GM21528 (cell line): ENCODE results near the gene GGA2.
A peak's percentile ranks its signal among the peaks of the same experiment; 100 is the strongest.
"Not testable (repeated sequence)": the region's sequence is repeated elsewhere in the genome, so short reads cannot be mapped to it uniquely, and the experiment has no call there.

Source experiments
- ATAC-seq: cut with Tn5 transposase; IDR thresholded peaks from one replicate; pipeline ENCODE4 v1.9.1; 2021; ENCODE audit warnings: mild to moderate bottlenecking, moderate library complexity; ENCODE audit not compliant: unreplicated experiment, low FRiP score

Gene GGA2, protein sequence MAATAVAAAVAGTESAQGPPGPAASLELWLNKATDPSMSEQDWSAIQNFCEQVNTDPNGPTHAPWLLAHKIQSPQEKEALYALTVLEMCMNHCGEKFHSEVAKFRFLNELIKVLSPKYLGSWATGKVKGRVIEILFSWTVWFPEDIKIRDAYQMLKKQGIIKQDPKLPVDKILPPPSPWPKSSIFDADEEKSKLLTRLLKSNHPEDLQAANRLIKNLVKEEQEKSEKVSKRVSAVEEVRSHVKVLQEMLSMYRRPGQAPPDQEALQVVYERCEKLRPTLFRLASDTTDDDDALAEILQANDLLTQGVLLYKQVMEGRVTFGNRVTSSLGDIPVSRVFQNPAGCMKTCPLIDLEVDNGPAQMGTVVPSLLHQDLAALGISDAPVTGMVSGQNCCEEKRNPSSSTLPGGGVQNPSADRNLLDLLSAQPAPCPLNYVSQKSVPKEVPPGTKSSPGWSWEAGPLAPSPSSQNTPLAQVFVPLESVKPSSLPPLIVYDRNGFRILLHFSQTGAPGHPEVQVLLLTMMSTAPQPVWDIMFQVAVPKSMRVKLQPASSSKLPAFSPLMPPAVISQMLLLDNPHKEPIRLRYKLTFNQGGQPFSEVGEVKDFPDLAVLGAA

DNA sequence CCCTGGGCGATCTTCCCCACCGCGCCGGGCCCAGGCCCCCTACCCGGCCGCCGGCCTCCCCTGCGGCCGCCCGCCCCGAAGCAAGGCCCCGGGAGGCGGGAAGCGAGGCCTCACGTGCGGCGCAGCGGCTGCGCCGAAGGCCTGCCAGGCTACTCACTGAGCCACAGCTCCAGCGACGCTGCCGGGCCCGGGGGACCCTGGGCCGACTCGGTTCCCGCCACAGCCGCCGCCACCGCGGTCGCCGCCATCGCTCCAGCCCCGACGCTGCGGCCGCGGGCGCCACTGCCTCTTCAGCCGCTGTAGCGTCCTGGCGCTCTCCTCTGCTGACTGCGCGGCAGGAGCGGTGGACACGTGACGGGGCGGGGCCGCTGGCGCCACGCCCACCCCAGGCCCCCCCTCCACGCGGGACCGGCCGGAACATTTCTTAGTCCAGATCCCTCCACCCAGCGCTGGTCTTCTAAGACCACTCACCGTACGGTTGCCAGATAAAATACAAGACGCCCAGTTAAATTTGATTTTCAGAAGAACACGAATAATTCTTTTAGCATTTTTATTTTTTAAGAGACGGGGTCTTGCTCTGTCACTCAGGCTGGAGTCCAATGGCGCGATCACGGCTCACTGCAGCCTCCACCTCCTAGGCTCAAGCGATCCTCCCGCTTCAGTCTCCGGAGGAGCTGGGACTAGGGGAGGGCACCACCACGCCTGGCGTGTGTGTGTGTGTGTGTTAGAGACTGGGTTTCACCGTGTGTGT, at the start of gene GGA2:
Gene GGA2 (minus strand): TSS at position 331 of the 751 bp plus-strand sequence. CDS start 83 bp downstream, at position 248.
- peak; percentile 73 for ATAC-seq

DNA sequence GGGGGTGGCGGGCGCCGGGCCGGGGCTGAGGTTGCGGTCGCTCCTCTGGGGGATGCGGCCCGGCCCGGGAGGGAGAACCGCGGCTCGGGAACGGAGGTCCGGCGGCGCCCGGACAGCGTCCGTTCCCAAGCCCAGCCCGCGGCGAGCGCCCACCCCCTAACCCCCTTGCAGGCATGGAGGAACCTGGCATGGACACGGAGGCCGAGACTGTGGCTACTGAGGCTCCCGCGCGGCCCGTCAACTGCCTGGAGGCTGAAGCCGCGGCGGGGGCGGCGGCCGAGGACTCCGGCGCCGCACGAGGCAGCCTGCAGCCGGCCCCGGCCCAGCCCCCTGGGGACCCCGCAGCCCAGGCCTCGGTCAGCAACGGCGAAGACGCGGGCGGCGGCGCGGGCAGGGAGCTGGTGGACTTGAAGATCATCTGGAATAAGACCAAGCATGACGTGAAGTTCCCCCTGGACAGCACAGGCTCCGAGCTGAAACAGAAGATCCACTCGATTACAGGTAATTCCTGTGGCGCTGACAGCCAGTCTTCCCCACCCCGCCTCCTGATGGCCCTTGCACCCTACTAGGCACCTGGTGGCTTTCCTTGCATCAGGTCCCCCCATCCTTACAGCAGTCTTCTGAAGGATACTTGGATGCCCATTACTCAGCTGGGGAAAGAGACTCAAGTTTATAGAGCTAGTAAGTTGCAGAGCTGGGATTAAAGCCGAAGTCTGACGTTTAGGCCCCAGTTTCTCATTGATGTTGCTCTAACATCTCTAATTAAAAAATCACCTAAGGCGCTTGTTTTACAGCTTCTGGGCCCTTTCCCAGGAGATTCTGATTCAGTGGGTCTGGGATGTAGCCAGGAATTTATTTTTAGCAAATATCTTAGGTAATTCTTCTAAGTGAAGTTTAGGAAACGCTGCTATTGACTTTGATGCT, 47.7 kb upstream of the GGA2 start:
- ATAC-seq = peak; percentile 12

DNA sequence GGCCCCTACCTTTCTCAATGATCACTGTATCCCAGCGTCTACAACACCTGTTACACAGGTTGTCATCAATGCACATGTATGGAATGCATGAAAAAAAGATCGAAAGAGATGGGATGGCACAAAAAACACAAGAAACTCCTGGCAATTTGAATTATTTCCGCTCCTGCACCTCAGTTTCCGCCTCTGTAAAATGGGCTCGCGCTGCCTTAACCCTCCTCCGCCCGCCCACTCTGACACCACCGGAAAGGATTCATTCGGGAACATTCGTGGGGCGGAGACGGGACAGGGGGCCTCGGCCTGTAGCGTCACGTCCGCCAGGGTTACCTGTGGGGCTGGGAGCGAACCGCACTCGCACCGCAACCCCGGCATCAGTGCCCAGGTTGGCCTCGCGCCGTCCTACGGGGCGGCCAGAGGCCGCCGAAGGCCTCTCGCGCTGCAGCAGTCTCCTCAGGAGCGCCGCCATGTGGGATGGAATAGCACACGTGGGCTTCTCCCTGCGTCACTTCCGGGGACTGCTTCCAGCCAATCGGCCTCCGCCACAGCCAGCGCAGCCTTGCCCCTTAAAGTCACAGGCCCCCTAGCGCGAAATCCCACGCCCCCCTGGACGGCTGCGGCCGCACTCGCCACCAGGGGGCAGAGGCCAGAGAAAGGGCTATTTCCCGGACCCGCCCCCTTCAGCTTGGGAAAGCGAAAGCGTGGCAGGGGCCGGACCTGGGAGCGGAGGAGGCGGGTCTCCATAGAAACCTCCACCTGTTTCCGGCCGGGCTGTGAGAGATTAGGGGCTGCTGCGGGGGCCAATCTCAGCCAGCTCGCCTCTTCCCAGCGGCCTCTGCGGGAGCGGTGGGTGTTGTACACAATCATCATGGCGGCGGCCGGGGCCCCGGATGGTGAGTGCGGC, 46.8 kb upstream of the GGA2 start, which contains the start of the genes EARS2 and UBFD1:
Gene EARS2 (minus strand): TSS at position 470 of the 898 bp plus-strand sequence. CDS start 7 bp downstream, at position 463.
Gene UBFD1 (plus strand): TSS at position 847 of the 898 bp plus-strand sequence. CDS start 16 bp downstream, at position 863.
- peak; percentile 90 for ATAC-seq

DNA sequence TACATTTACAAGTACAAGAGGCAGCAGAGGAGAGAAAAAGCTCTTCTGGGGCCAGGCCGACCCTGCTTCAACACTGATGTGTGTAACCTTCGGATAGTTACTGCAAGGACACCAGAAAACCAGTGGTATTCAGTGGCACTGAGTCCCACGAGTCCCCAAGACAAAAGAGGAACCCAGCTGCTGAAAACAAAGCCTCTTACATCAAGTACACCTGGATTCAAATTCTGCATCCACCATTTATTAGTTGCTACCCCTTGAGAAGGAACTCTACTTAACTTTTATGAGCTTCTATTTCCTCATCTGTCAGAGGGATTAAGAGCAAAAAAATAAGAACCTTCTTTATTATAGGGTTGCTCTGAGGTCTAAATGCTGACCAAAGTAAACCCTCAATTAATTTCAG, 44.2 kb upstream of the GGA2 start:
- ATAC-seq = no peak

DNA sequence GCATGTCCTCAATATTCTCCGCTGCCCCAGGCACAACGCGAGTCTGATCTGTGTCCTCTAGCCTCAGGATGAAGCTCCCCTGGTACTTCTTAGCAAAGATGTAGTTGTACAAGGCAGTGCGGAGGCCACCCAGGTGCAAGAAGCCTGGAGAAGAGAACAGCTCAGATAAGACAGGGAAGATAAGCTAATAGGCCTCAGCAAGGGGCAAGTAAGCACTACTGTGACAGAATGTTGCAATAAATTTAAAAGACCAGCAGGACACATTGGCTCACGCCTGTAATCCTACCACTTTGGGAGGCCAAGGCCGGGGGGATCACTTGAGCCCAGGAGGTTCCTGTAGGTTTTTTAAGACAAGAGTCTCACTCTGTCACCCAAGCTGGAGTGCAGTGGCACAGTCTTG, 41.9 kb upstream of the GGA2 start:
- no peak for ATAC-seq

DNA sequence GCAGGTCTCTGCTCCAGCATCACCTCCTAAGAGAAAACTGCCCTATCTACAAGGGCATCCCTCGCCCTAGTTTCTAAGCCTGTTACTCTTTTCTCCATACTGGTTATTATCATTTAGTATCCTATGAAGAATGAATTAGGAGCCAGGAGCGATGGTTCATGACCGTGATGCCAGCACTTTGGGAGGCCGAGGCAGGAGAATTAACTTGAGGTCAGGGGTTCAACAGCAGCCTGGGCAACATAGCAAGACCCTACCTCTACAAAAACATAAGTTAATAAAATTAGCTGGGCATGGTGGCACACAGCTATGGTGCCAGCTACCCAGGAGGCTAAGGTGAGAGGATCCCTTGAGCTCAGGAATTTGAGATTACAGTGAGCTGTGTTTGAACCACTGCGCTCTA, 39.6 kb upstream of the GGA2 start:
- no peak for ATAC-seq

DNA sequence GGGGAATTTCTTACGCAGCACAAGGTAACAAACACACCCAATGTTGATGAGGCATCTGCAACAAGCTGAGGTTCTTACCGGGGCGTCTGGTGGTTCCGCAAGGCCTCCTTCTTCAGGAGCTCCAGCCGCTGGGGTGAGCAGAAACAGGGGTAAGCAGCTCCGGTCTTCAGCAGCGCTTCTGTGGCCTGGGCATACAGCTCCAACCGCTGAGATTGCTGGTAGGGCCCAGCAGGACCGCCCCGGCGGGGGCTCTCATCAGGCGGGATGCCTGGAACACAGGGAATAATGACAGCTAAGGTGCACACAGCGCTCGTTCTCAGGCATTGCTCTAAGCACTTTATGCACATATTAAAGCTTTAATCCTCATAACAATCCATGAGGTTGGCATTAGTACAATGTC, 34.1 kb upstream of the GGA2 start:
- no peak for ATAC-seq

DNA sequence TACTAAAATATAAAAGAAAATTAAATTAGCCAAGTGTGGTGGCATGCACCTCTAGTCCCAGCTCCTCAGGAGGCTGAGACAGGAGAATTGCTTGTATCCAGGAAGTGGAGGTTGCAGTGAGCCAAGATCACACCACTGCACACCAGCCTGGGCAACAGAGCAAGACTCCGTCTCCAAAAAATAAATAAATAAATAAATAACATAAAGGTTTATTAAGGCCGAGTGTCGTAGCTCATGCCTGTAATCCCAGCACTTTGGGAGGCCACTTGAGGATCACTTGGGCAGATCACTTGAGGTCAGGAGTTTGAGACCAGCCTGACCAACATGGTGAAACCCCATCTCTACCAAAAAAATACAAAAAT, 30.5 kb upstream of the GGA2 start:
- not testable (repeated sequence) for ATAC-seq

DNA sequence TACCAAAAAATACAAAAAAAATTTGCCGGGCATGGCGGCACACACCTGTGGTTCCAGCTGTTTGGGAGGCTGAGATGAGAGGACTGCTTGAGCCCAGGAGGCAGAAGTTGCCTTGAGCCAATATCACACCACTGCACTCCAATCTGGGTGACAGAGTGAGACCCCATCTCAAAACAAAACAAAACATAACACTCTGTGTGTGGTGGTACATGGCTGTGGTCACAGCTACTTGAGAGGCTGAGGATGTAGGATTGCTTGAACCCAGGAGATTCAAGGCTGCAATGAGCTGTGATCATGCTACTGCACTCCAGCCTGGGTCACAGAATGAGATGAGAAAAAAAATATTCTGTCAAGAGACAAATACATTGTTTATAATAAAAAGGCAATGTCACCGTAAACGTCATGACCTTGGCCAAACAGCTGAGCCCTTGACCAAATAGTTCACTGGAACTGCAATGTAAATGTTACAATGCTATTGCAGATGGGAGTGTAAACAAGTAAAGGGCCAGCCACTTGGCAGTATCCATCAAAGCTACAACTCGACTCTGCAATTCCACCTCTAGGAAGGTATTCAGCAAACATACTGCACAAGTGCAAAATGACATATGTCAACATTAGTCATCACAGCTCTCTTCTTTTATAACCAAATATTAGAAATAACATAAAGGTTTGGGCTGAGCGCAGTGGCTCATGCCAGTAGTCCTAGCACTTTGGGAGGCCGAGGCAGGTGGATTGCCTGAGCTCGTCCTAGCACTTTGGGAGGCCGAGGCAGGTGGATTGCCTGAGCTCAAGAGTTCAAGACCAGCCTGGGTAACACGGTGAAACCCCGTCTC, 29.9 kb upstream of the GGA2 start:
- ATAC-seq = no peak

DNA sequence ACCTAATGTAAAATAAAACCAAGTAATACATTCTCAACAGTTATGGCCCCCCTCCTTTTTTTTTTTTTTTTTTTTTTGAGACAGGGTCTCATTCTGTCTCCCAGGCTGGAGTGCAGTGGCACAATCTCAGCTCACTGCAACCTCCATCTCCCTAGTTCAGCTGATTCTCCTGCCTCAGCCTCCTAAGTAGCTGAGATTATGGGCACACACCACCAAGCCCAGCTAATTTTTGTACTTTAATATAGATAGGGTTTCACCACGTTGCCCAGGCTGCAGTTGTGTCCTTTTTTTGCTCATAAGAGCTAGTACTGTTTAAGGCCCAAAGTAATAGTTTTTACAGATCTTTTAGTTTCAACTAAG, 28.6 kb upstream of the GGA2 start:
- no peak for ATAC-seq

DNA sequence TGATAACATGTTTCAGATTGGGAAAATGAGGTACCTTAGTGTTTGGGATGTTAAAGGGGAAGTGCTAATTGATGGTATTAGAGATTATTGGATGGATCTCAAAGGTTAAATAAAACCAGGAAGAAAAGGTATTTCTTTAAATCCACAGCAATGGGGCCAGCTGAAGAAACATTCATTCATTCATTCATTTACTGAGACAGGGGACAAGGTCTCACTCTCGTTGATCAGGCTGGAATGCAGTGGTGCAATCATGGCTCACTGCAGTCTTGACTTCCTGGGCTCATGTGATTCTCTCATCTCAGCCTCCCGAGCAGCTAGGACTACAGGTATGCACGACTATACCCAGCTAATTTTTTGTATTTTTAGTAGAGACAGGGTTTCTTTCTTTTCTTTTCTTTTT, 27.1 kb upstream of the GGA2 start:
- ATAC-seq = no peak

DNA sequence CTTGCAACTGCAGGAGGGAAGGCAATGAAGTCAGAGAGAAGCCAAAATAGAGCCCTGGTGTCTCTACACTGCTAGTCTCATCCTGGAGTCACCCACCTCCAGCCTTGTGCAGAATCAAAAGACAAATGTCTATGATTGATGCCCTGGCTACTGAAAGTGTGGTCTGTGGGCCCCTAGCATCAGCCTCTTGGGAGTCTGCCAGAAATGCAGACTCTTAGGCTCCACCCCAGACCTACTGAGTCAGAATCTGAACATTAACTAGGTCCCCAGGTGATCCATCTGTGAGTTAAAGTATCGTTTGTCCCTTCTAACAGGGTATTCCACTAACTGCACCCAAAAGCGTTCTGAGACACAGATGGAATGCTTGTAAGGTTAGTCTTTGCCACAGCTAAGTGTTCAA, 25.6 kb upstream of the GGA2 start:
- no peak for ATAC-seq

DNA sequence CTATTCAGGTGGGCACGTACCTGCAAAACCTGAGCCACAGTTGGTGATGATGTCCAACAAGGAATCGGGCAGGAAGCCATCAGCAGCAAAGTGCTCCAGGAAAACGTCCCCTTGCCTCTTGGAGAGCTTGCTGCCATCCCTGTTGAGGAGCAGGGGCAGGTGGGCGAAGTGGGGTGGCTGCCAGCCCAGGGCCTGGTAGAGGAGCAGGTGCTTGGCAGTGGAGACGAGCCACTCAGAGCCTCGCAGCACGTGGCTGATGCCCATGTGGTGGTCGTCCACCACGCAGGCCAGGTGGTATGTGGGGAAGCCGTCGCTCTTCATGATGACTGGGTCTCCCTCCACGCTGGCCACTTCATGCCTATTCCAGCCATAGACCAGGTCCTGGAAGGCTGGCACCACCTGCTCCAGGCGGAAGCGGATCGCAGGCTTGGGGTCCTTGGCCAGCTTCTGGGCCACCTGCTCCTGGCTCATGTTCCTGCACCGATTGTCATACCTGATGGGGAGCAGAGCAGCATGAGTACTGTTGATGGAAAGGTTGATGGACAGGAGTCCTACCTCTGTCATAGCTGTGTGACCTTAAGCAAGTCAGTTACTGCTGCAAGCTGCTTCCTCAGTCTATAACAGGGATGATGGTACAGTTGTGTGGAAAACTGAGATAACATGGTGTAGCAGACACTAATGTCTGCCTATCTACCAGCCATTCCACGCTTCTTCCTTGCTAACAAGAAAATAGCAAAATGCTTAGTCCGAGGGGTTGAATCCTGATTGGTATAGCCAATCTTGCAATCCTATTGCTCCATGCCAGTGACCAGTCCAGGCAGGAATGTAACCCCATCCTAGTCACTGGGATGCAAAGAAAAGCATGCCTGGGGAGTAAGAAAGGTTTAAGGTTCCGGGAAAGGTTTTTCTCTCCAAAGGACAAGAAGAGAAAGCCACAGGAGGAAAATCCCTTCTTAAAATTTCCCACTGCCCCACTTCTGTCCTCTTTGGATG, 24.9 kb upstream of the GGA2 start:
- ATAC-seq = no peak

DNA sequence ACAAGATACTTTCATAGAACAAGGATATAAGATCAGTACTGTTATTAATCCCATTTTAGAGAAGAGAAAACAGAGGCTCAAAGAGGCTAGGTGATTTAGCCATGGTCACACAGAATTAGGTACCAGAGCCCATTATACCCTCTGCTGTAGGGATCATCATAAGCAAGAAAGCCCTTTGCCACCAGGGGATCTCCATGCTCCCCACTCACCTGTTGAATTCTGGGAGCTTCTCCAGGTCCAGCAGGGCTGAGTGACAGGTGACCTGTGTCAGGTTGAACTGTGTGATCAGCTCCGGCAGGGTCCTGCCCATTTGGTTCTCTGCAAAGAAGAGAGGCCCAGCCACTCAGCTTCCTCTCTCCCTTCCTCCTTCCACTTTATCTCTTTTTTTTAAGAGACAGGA, 22.2 kb upstream of the GGA2 start:
- ATAC-seq = no peak

DNA sequence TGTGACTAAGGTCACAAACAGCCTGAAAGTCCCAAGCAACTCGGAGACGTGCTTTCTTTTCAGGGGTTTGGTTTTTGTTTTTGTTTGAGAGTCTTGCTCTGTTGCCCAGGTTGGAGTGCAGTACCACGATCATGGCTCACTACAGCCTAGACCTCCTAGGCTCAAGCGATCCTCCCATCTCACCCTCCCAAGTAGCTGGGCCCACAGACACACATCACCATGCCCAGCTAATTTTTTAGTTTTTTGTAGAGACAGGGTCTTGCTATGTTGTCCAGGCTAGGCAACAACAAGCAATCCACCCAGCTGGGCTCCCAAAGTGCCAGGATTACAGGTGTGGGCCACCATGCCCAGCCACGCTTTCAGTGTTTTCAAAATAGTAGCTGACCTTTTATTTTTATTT, 19.8 kb upstream of the GGA2 start:
- ATAC-seq = no peak

DNA sequence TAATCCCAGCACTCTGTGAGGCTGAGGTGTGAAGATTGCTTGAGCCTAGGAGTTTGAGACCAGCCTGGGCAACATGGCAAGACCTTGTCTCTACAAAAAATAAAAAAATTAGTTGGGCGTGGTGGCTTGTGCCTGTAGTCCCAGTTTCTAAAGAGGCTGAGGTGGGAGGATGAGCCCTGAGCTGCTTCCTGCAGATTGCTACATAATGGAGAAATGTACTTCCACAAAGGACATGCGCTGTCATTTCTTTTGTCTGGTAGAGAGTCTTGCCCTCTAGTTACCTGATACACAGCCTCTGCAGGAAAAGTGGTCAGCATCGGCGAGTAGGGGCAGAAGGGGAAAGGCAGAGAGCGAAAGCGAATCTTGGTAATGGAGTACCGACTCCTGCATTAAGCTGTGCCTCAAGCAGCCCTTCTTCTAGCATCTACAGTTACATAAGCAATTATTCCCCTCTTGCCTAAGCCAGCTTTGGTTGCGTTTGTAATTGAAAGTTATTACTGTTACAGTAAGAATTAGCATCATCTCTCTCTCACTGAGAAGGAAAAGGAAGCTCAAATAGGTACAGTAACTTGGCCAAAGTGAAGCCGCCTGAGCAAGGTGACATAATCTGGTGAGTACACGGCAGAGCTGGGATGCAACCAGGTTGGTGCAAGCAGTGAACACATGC, 18.5 kb upstream of the GGA2 start:
- ATAC-seq = no peak
